Smooth muscle cell (in vitro differentiated cells): ENCODE results near the gene TSPEAR. TPM values are rescaled to one million over a fixed set of nuclear protein-coding genes. Genes with fewer than 3 reads are reported as not detected.

ENCODE experiments used
- DNase-seq: peaks from one replicate; lab custom pipeline; 2025; ENCODE audit not compliant: unreplicated experiment; lab: John Stamatoyannopoulos, UW
- H2AFZ ChIP-seq: fragments of 200-600 bp; sonication (generic); 2 replicates; pipeline ENCODE4 v1.6.0; 2016; ENCODE audit warnings: antibody characterized with exemption, low read depth, mild to moderate bottlenecking
- H3F3A ChIP-seq: fragments of 200-600 bp; sonication (generic); 2 replicates; pipeline ENCODE4 v1.6.0; 2017; ENCODE audit warnings: antibody characterized with exemption, low read depth
- H3K27ac ChIP-seq: fragments of 200-600 bp; sonication (generic); 2 replicates; pipeline ENCODE4 v1.5.1; 2016; ENCODE audit warnings: low read depth, mild to moderate bottlenecking
- H3K27me3 ChIP-seq: fragments of 200-600 bp; sonication (generic); 2 replicates; pipeline ENCODE4 v1.6.1; 2016; ENCODE audit warnings: low read depth, mild to moderate bottlenecking
- H3K36me3 ChIP-seq: fragments of 200-600 bp; sonication (generic); 2 replicates; pipeline ENCODE4 v1.5.1; 2016; ENCODE audit warnings: low read depth
- H3K4me1 ChIP-seq: fragments of 200-600 bp; sonication (generic); 2 replicates; pipeline ENCODE4 v1.5.1; 2016; ENCODE audit warnings: low read depth
- H3K4me2 ChIP-seq: fragments of 200-600 bp; sonication (generic); 2 replicates; pipeline ENCODE4 v1.6.0; 2016; ENCODE audit warnings: mild to moderate bottlenecking
- H3K4me3 ChIP-seq: fragments of 200-600 bp; sonication (generic); 2 replicates; pipeline ENCODE4 v1.5.1; 2016; ENCODE audit warnings: mild to moderate bottlenecking
- H3K79me2 ChIP-seq: fragments of 200-600 bp; sonication (generic); 2 replicates; pipeline ENCODE4 v1.6.0; 2016; ENCODE audit warnings: low read depth, mild to moderate bottlenecking
- H3K9ac ChIP-seq: fragments of 200-600 bp; sonication (generic); 2 replicates; pipeline ENCODE4 v1.6.0; 2016; ENCODE audit warnings: low read depth
- H3K9me3 ChIP-seq: fragments of 200-600 bp; sonication (generic); replicated peaks from 2 replicates; pipeline ENCODE4 v1.5.1; 2016; ENCODE audit warnings: low read depth
- H4K20me1 ChIP-seq: fragments of 200-600 bp; sonication (generic); 2 replicates; pipeline ENCODE4 v1.6.0; 2016; ENCODE audit warnings: low read depth
- WGBS: methylation state at CpG from one replicate; pipeline ENCODE4 v1.1.7; 2016; ENCODE audit warnings: low lambda C conversion rate; 5-methylcytosine and 5-hydroxymethylcytosine counted together
- polyA plus RNA-seq: library from polyadenylated mRNA; unstranded; fragments of >200 nt; fragmentation: Nextera tagmentation; extraction: Ambion mirVana; gene quantifications from 2 replicates; pipeline ENCODE4 v1.2.1, GENCODE V29; 2016
- total RNA-seq: library from RNA; depleted of rRNA; stranded (reverse); fragments of >200 nt; gene quantifications from 2 replicates; pipeline ENCODE4 v1.2.3, GENCODE V29; 2014
- TF ChIP-seq, protein P1 (sequence below): fragments of 200-600 bp; sonication (generic); IDR thresholded peaks from 2 replicates; pipeline ENCODE4 v1.5.1; 2017; ENCODE audit warnings: borderline replicate concordance, mild to moderate bottlenecking, antibody characterized with exemption; ENCODE audit not compliant: insufficient read depth, poor library complexity, severe bottlenecking

The TSPEAR gene
- total and polyA plus RNA-seq, 2 experiments from 2014 or later: 0.71 TPM; not detected in 1

DNA sequence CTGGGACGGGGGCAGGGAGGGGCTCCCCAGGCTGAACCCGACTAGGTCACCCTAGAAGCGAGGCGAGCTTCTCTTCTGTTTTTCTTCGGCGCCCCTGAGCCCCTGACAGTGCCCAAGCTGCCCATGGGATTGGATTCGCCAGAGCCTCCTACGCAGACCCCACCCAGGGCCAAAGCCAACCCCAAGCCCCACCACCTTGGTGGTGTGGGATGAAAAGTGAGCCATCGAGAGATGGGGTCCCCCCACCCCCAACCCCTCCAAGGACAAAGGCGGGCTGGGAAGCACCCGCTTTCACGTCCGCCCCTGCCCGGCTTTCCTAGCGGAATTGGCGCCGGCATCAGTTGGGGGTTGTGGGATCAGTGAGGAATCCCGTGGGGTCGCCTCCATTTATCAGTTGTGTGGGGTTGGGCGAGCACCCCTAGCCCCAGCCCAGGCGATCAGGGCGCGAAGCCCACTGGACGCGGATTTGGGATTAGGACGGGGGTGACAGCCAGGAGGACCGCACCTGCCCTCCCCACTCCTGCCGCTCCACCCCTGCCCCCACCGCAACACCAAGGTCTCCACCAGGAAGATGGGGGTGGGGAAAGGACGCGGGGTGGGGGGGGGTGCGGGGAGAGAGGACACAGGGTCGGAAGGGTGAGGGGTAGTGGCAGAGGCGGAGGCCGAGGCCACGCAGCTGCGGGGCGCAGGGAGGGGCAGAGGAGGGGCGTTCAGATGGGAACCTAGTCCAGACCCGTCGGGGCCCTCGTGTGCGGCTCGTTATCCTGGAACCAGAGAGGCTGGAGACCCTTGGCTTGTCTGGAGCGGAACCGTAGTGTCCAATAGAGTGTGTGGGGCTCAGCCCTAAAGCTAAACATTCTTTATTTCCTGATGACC is 4.4 kb downstream of the TSPEAR start:
- H3F3A ChIP-seq: no peaks in the 10 kb centered on the region
- no peak for DNase-seq

DNA sequence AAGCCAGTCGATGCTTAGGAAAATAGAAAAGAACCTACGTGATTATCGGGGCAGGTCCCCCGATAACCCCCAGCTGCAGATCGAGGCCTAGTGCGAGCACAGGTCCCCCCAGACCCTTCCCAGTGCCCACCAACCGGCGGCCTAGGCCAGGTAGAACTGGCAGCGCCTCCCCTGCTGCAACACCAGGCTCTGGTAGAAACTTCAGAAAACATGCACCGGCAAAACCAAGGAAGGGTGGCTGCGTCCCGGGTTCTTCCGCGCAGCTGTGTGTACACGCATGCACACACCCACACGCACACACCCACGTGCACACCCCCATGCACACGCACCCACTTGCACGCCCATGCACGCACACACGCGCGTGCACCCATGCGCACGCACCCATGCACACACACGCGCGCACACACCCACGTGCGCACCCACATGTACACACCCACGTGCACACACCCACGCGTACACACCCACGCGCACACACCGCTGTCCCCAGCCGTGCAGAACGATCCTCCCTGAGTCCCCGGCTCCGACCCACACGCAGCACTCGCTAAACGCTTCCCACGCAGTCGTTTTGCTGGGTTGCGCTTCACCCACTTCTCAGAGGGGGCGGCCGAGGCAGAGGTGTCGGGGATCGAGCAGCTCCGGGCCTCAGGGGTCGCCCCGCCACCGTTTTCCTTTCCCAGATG is 5.2 kb downstream of the TSPEAR start:
- no peak overlapping the region for H3K4me3 ChIP-seq
- H3K9me3 ChIP-seq: no peaks in the 10 kb centered on the region
- no peaks in the 10 kb centered on the region for H3F3A ChIP-seq
- no peak overlapping the region for H3K27ac ChIP-seq
- no peaks in the 10 kb centered on the region for H3K79me2 ChIP-seq
- H3K4me1 ChIP-seq: peaks cover 33% of the 10 kb centered on the region
- no peaks in the 10 kb centered on the region for H4K20me1 ChIP-seq
- H2AFZ ChIP-seq: no peak overlapping the region
- TF ChIP-seq, protein P1, sequence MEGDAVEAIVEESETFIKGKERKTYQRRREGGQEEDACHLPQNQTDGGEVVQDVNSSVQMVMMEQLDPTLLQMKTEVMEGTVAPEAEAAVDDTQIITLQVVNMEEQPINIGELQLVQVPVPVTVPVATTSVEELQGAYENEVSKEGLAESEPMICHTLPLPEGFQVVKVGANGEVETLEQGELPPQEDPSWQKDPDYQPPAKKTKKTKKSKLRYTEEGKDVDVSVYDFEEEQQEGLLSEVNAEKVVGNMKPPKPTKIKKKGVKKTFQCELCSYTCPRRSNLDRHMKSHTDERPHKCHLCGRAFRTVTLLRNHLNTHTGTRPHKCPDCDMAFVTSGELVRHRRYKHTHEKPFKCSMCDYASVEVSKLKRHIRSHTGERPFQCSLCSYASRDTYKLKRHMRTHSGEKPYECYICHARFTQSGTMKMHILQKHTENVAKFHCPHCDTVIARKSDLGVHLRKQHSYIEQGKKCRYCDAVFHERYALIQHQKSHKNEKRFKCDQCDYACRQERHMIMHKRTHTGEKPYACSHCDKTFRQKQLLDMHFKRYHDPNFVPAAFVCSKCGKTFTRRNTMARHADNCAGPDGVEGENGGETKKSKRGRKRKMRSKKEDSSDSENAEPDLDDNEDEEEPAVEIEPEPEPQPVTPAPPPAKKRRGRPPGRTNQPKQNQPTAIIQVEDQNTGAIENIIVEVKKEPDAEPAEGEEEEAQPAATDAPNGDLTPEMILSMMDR: no peak
- H3K9ac ChIP-seq: no peak overlapping the region
- WGBS: 4% methylated on average over 45 of the region's 54 CpGs
- H3K36me3 ChIP-seq: no peaks in the 10 kb centered on the region
- H3K27me3 ChIP-seq: peaks cover 82% of the 10 kb centered on the region
- peak overlapping the region; percentile 67 for H3K4me2 ChIP-seq
- DNase-seq: no peak

More for the DNA sequence above, 4.4 kb downstream of the TSPEAR start:
- peak overlapping the region; percentile 67 for H3K4me2 ChIP-seq
- no peak overlapping the region for H2AFZ ChIP-seq
- peaks cover 89% of the 10 kb centered on the region for H3K27me3 ChIP-seq
- TF ChIP-seq, protein P1: no peak
- no peaks in the 10 kb centered on the region for H4K20me1 ChIP-seq
- peaks cover 41% of the 10 kb centered on the region for H3K4me1 ChIP-seq
- H3K9me3 ChIP-seq: no peaks in the 10 kb centered on the region
- no peaks in the 10 kb centered on the region for H3K79me2 ChIP-seq
- H3K36me3 ChIP-seq: no peaks in the 10 kb centered on the region
- 4% methylated on average over 26 of the region's 46 CpGs for WGBS
- H3K9ac ChIP-seq: no peak overlapping the region
- no peak overlapping the region for H3K4me3 ChIP-seq
- H3K27ac ChIP-seq: no peak overlapping the region

DNA sequence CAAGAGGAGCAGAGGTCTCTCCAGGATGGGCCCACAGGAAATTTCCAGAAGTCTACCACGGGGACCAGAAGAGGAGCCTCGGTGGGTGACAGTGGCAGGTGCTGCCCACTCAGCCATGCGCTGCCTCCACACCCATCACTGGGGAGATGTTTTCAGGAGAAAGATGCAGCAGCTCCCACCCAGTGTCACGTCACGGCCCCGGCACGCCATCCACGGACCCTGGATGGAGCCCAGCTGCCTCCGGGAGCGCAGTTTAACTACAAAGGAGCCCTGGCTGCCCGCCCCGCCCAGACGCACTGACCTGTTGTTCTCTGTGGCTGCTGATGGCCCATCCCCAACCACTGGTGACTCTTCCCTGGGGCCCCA is 6.8 kb downstream of the TSPEAR start:
- Histone ChIP-seq H3K9me3 (no peaks in the 10 kb centered on the region), H3K36me3 (no peaks in the 10 kb centered on the region), H3K4me2 (no peak overlapping the region), H4K20me1 (no peaks in the 10 kb centered on the region), H3K9ac (no peak overlapping the region), H3K27ac (no peak overlapping the region), H2AFZ (no peak overlapping the region), H3K4me1 (peaks cover 18% of the 10 kb centered on the region), H3K27me3 (peaks cover 66% of the 10 kb centered on the region), H3F3A (no peaks in the 10 kb centered on the region), H3K79me2 (no peaks in the 10 kb centered on the region), H3K4me3 (no peak overlapping the region)
- DNase-seq: no peak
- WGBS: 23% methylated on average over 13 of the region's 13 CpGs
- TF ChIP-seq, protein P1: no peak
